IPS-15b (cell line): ENCODE data around the gene GRIK3.

ENCODE experiments used
- H3K27me3 ChIP-seq: one replicate; pipeline ENCODE4 v1.6.1; 2013; ENCODE audit warnings: low read length; ENCODE audit not compliant: control insufficient read depth, insufficient read depth
- H3K36me3 ChIP-seq: one replicate; pipeline ENCODE4 v1.6.1; 2013; ENCODE audit warnings: low read length; ENCODE audit not compliant: control insufficient read depth, insufficient read depth
- H3K4me1 ChIP-seq: one replicate; pipeline ENCODE4 v1.6.1; 2013; ENCODE audit warnings: mild to moderate bottlenecking, low read length; ENCODE audit not compliant: control insufficient read depth, insufficient read depth
- H3K4me3 ChIP-seq: one replicate; pipeline ENCODE4 v1.5.1; 2013; ENCODE audit warnings: low read depth, low read length
- H3K9ac ChIP-seq: one replicate; pipeline ENCODE4 v1.6.1; 2013; ENCODE audit warnings: low read depth, mild to moderate bottlenecking, low read length
- H3K9me3 ChIP-seq: one replicate; pipeline ENCODE4 v1.6.1; 2013; ENCODE audit warnings: mild to moderate bottlenecking, low read length; ENCODE audit not compliant: control insufficient read depth, insufficient read depth

The GRIK3 gene

DNA sequence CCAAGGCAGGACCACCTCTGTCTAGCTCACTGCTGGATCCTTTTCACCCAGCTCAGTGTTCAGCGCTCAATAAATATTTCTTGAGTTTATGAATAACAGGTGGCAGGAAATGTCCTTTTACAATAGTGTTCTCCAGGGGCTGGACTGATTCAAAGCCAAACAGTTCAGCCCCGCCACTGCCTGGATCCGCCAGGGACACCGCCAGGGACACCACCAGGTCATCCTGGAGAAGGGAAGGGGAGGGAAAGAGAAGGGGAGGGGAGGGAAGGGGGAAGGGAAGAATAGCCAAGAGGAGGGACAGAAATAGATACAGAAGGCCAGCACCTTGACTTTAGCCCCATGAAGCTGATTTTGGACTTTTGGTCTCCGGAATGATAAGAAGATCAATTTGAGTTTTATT lies 255.6 kb downstream of the GRIK3 start:
- Histone ChIP-seq H3K4me1 (no peaks in the 10 kb centered on the region), H3K4me3 (no peak overlapping the region), H3K36me3 (no peaks in the 10 kb centered on the region), H3K9me3 (no peaks in the 10 kb centered on the region), H3K27me3 (peaks cover 2% of the 10 kb centered on the region), H3K9ac (no peak overlapping the region)

- H3K36me3 ChIP-seq, result no peaks in the 10 kb centered on the region
- H3K4me3 ChIP-seq, result no peak overlapping the region
- H3K4me1 ChIP-seq, result peaks cover 6% of the 10 kb centered on the region
- H3K27me3 ChIP-seq, result peaks cover 5% of the 10 kb centered on the region
- H3K9me3 ChIP-seq, result no peaks in the 10 kb centered on the region
- H3K9ac ChIP-seq, result no peak overlapping the region
Observed at GRCh38 chr1:36776948-36777831, 257.1 kb downstream of the GRIK3 start.

DNA sequence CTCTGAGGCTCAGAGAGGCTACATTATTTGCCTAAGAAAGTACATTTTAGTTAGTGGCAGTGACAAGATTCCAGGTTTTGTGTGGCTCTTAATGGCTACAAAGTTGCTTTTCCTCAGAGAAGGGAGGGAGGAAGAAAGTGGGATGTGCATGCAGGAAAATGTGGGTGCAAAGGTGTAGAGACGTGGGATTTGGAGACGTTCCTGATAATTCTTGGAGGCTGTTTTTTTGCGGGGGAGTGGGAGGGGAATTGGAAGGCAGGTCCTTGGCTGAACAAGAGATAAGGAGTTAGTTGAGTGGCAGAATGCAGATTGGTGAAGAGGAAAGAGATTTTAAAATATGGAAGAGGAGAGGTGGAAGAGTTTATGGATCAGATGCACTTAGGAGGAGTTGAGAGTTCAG lies 258.1 kb downstream of the GRIK3 start:
- H3K4me1 ChIP-seq, result peaks cover 10% of the 10 kb centered on the region
- H3K27me3 ChIP-seq, result peaks cover 5% of the 10 kb centered on the region
- no peak overlapping the region for H3K4me3 ChIP-seq
- H3K9ac ChIP-seq, result no peak overlapping the region
- H3K9me3 ChIP-seq, result no peaks in the 10 kb centered on the region
- H3K36me3 ChIP-seq, result no peaks in the 10 kb centered on the region

GRCh38 chr1:36775716-36776115 lies 258.6 kb downstream of the GRIK3 start:
- no peak overlapping the region for H3K4me3 ChIP-seq
- H3K9ac ChIP-seq, result no peak overlapping the region
- no peaks in the 10 kb centered on the region for H3K9me3 ChIP-seq
- H3K4me1 ChIP-seq, result peaks cover 14% of the 10 kb centered on the region
- H3K36me3 ChIP-seq, result no peaks in the 10 kb centered on the region
- H3K27me3 ChIP-seq, result peaks cover 5% of the 10 kb centered on the region

- H3K27me3 ChIP-seq, result peaks cover 5% of the 10 kb centered on the region
Observed at GRCh38 chr1:36773827-36774541, 260.3 kb downstream of the GRIK3 start.

GRCh38 chr1:36772647-36773495 lies 261.4 kb downstream of the GRIK3 start:
- Histone ChIP-seq H3K4me3 (no peak overlapping the region), H3K27me3 (peaks cover 5% of the 10 kb centered on the region), H3K36me3 (no peaks in the 10 kb centered on the region), H3K4me1 (peaks cover 28% of the 10 kb centered on the region), H3K9ac (no peak overlapping the region), H3K9me3 (no peaks in the 10 kb centered on the region)

More at GRCh38 chr1:36773827-36774541, 260.3 kb downstream of the GRIK3 start:
- no peak overlapping the region for H3K9ac ChIP-seq
- H3K4me1 ChIP-seq, result peaks cover 28% of the 10 kb centered on the region
- H3K36me3 ChIP-seq, result no peaks in the 10 kb centered on the region
- no peak overlapping the region for H3K4me3 ChIP-seq
- H3K9me3 ChIP-seq, result no peaks in the 10 kb centered on the region

DNA sequence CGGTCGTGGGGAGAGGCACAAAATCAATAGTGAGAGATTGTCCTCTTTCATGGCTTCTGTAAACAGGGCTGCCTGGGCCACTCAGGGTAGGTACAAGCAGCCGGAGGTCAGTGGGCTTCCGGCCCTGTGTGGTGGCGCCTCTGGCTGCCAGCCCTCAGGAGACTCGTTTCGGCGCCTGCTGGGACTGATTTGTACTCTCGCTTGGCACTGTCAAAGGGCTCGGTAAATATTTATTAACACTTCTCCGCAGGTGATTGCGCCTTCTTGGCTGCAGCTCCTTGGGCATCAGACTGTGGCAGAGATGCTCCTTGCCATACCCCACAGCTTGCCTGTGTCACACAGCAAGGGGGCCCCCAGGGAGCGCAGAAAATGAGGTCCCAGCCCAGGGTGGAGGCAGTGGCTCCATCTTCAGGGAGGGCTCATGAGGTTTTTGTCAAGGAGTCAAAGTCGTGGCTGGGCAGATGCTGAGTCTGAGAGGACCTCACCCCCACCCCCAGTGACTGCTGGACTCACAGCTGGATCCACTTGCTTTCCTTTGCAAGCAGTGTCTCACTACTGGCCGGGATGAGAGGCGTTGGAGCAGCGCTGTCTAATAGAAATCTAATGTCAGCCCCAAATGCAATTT lies 262.5 kb downstream of the GRIK3 start:
- H3K36me3 ChIP-seq, result no peaks in the 10 kb centered on the region
- H3K4me1 ChIP-seq, result peaks cover 28% of the 10 kb centered on the region
- peak overlapping the region; percentile 19 for H3K4me3 ChIP-seq
- H3K9ac ChIP-seq, result no peak overlapping the region
- peaks cover 5% of the 10 kb centered on the region for H3K27me3 ChIP-seq
- H3K9me3 ChIP-seq, result no peaks in the 10 kb centered on the region

DNA sequence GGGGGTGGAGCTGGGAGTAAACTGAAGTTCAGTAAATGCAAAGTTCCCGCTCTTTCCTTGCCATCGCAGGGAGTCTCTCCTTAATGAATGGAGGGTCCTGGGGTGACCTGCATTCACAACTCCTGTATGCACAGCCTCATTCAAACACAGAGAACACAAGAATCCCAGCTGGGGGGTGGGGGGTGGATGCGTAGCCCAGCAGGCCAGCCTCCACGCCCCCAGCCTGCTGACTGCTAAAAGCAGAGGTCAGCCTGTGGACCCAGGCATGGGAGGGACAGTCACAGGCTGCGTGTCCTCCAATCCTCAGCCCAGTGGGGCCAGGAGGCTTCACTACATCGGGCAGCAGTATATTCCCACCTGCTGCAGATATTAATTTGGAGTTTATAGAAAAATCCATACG lies 263.1 kb downstream of the GRIK3 start:
- H3K9ac ChIP-seq, result no peak overlapping the region
- H3K9me3 ChIP-seq, result no peaks in the 10 kb centered on the region
- peak overlapping the region; percentile 19 for H3K4me3 ChIP-seq

GRCh38 chr1:36769886-36770830 lies 264.2 kb downstream of the GRIK3 start:
- peak overlapping the region; percentile 10 for H3K4me3 ChIP-seq
- H3K9me3 ChIP-seq, result no peaks in the 10 kb centered on the region
- peaks cover 35% of the 10 kb centered on the region for H3K4me1 ChIP-seq
- H3K36me3 ChIP-seq, result no peaks in the 10 kb centered on the region
- H3K27me3 ChIP-seq, result peaks cover 5% of the 10 kb centered on the region
- H3K9ac ChIP-seq, result no peak overlapping the region

More for the DNA sequence above, 263.1 kb downstream of the GRIK3 start:
- Histone ChIP-seq H3K4me1 (peaks cover 28% of the 10 kb centered on the region), H3K27me3 (peaks cover 5% of the 10 kb centered on the region), H3K36me3 (no peaks in the 10 kb centered on the region)

GRCh38 chr1:36768486-36769178 lies 265.7 kb downstream of the GRIK3 start:
- Histone ChIP-seq H3K9ac (no peak overlapping the region), H3K4me1 (peaks cover 39% of the 10 kb centered on the region), H3K27me3 (peaks cover 2% of the 10 kb centered on the region), H3K4me3 (no peak overlapping the region), H3K36me3 (no peaks in the 10 kb centered on the region), H3K9me3 (no peaks in the 10 kb centered on the region)
